Right lobe of liver (tissue), 6 donors: Measurements from ENCODE around the gene CD300C. TPM values are rescaled to one million over a fixed set of nuclear protein-coding genes. Genes with fewer than 3 reads are reported as not detected.
A peak's percentile ranks its signal among the peaks of the same experiment; 100 is the strongest.

ENCODE experiments used
- ATAC-seq, 4 donors: fragments of 200-7000 bp; cut with Tn5 transposase; one replicate each; pipeline ENCODE4 v1.9.1; 2020; ENCODE audit warnings: mild to moderate bottlenecking in 4 of 4, moderate library complexity in 4 of 4
- DNase-seq, 3 donors: peaks; one replicate each; pipeline ENCODE4 v3.0.0-alpha.2; 2020
- H3K27ac ChIP-seq, 3 donors: fragments of 200-600 bp; one replicate each; pipeline ENCODE4 v1.8.0; 2022
- H3K27me3 ChIP-seq, 2 donors: fragments of 200-600 bp; one replicate each; pipeline ENCODE4 v1.8.0; 2022
- H3K36me3 ChIP-seq, 4 donors: fragments of 200-600 bp; sonication (generic) in 1 of 4; one replicate each; pipeline versions ENCODE4 v1.5.1 to v1.8.0; 2017 to 2022; ENCODE audit warnings: control low read depth in 1 of 4
- H3K4me1 ChIP-seq, 4 donors: fragments of 200-600 bp; sonication (generic) in 1 of 4; one replicate each; pipeline versions ENCODE4 v1.5.1 to v1.8.0; 2017 to 2022; ENCODE audit warnings: control low read depth in 1 of 4
- H3K4me3 ChIP-seq, 3 donors: fragments of 200-600 bp; one replicate each; pipeline ENCODE4 v1.8.0; 2022
- H3K9me3 ChIP-seq, 4 donors: fragments of 200-600 bp; sonication (generic) in 1 of 4; one replicate each; pipeline versions ENCODE4 v1.5.1 to v1.8.0; 2017 to 2022; ENCODE audit warnings: control low read depth in 1 of 4
- POLR2A ChIP-seq: fragments of 450-650 bp; IDR thresholded peaks from one replicate; pipeline ENCODE4 v1.6.1; 2017; ENCODE audit warnings: antibody characterized with exemption, mild to moderate bottlenecking
- WGBS: methylation state at CpG from one replicate; pipeline ENCODE4 v1.1.6; 2018; ENCODE audit warnings: low coverage, low lambda C conversion rate; ENCODE audit not compliant: insufficient coverage; ENCODE audit errors: missing lambda C conversion rate; 5-methylcytosine and 5-hydroxymethylcytosine counted together
- intact Hi-C, 2 donors: fragments of 100-400 bp; cut with DNase I; formaldehyde crosslinking; loops; one replicate each; pipeline versions ENCODE4 v1.11.2 to v1.14.1; 2022
- total RNA-seq, 6 experiments: library from RNA; depleted of rRNA in 2 of 6; stranded (reverse); fragments of >200 nt in 2 of 6; fragmentation: NEBNext Ultra II Directional in 3 of 6; extraction: Animal tissue kit (Norgen Biotek cat#: 25700) in 3 of 6; gene quantifications; one replicate each; pipeline versions ENCODE4 v1.1.0 to v1.2.4, GENCODE V29; 2016 to 2023
- TF ChIP-seq, protein P1 (sequence below), 4 donors: fragments of 200-600 bp in 3 of 4; fragments of 450-650 bp in 1 of 4; IDR thresholded peaks; one replicate each; pipeline versions ENCODE4 v1.5.1 to v1.8.0; 2016 to 2022; ENCODE audit warnings: antibody characterized with exemption in 4 of 4, mild to moderate bottlenecking in 2 of 4
- donor health status: DM: no; HTN: yes; CAD: no.
- donor health status: DM: no; HTN: no; CAD: no.
- donor health status: DM: no; HTN: no; CAD: no.
- donor health status: DM: no; HTN: yes; CAD: no.
- donor health status: DM: no; HTN: yes; CAD: no.

CD300C gene
- total RNA-seq, 6 experiments from 2014 or later, result 0.22 to 2.7 (median 0.41) TPM

DNA sequence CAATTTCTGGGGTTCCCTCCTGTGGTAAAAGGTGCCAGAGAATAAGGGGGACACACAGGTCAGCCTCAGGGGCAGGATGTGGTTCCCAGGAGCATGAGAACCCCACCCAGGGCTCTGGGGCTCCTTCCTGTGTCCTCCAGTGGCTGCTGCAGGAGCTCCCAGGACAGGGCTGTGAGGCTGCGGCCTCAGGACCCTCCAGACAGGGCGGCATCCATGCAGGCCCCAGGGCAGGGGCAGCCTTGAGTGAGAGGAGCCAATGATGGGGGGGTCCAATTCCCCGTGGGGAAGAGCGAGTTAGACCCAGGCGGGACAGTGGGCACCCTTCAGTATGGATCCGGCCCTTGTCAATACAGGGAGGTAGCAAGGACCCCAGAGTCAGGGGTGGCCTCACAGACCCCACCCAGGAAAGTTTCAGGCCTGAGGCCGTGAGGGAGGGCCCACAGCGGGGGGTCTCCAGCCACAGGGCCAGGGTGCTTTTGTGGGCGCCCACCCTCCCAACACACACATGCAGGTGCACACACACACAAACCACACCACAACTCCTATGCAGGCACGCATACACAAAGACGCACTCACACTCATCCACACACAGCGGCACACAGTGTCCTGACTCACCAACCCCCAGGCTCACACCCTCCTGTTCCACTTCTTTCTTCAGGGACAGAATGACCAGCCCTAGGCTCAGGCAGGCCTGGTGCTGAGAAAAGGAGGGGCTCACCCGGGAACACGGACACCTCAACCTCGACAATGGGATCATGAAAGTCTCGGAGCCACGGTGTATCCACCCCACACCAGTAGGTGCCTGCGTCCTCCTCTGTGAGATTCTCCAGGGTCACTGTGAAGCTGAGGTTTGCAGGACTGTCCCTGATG, 1.8 kb downstream of the CD300C start:
- Histone ChIP-seq H3K4me1 (no peaks in the 10 kb centered on the region), H3K4me3 (no peak overlapping the region), H3K27me3 (no peaks in the 10 kb centered on the region), H3K9me3 (no peaks in the 10 kb centered on the region), H3K27ac (no peak overlapping the region), H3K36me3 (no peaks in the 10 kb centered on the region)
- TF ChIP-seq, protein P1, sequence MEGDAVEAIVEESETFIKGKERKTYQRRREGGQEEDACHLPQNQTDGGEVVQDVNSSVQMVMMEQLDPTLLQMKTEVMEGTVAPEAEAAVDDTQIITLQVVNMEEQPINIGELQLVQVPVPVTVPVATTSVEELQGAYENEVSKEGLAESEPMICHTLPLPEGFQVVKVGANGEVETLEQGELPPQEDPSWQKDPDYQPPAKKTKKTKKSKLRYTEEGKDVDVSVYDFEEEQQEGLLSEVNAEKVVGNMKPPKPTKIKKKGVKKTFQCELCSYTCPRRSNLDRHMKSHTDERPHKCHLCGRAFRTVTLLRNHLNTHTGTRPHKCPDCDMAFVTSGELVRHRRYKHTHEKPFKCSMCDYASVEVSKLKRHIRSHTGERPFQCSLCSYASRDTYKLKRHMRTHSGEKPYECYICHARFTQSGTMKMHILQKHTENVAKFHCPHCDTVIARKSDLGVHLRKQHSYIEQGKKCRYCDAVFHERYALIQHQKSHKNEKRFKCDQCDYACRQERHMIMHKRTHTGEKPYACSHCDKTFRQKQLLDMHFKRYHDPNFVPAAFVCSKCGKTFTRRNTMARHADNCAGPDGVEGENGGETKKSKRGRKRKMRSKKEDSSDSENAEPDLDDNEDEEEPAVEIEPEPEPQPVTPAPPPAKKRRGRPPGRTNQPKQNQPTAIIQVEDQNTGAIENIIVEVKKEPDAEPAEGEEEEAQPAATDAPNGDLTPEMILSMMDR (IDR thresholded peaks at IDR 0.05), result no peak
- no peak for TF ChIP-seq POLR2A
- WGBS, result 55% methylated on average over 3 of the region's 18 CpGs
- intact Hi-C loops, result no loop called here
- no peak for ATAC-seq
- DNase-seq, result peak in 1 of 3 donors; percentile 35

DNA sequence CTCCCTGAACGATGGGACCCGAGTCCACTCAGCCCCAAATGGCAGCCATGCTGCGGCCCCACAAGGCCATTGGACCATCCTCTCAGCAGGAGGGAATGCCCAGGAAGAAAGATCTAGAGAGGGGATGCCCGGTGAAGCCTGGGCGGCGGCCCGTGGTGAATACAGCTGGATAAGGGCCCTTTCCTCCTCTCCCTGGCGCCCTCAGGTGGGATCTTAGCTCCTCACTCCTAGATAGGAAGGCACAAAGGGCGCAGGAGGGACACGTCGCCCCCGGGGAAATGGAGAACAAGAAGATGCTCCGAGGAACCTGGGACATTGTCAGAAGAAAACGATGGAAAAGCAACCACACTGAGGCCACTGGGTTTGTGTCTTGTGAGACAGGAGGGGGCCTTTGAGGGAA, 2.5 kb downstream of the CD300C start:
- no peak overlapping the region for H3K4me3 ChIP-seq
- ATAC-seq (no peak), DNase-seq (no peak)
- intact Hi-C loops, result no loop called here
- H3K27me3 ChIP-seq, result no peaks in the 10 kb centered on the region
- H3K9me3 ChIP-seq, result no peaks in the 10 kb centered on the region
- no peaks in the 10 kb centered on the region for H3K4me1 ChIP-seq
- 50% methylated on average over 9 of the region's 14 CpGs for WGBS
- H3K27ac ChIP-seq, result no peak overlapping the region
- no peaks in the 10 kb centered on the region for H3K36me3 ChIP-seq
- TF ChIP-seq, protein P1 (IDR thresholded peaks at IDR 0.05), result no peak
- no peak for TF ChIP-seq POLR2A

DNA sequence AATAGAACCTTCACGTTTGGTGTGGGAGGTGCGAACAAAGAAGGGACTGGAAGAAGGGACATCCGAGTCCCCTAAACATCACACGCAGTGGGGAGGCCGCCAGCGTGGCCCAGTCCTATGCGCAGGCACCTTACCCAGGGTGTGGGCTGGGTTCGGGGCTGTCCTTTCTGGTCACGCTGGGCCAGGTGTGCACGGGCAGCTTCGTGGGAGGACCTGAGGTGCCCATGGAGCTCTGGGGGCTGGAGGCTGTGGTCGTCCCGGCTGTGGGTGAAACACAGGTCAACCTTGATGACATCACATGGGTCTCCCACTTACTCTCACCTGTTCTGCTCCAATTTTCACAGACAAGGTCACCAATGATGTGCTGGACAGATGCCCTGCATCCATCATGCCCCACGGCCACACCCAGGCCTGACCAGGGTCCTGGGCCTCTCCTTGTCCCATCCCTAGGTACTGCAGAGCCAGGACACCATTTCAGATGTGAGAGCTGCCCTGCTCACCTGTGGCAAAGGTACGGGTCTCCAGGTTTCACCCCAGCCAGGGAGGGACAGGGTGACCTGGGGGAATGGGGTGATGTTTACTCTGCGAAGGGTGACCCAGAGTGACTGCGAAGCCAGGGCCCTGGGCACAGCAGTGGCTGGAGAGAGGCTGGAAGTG, 3.1 kb downstream of the CD300C start:
- ATAC-seq, result no peak
- 73% methylated on average over 3 of the region's 17 CpGs for WGBS
- no peak overlapping the region for H3K4me3 ChIP-seq
- no peaks in the 10 kb centered on the region for H3K27me3 ChIP-seq
- no peaks in the 10 kb centered on the region for H3K4me1 ChIP-seq
- intact Hi-C loops, result no loop called here
- TF ChIP-seq, protein P1 (IDR thresholded peaks at IDR 0.05), result no peak
- TF ChIP-seq POLR2A, result no peak
- DNase-seq, result no peak
- no peaks in the 10 kb centered on the region for H3K36me3 ChIP-seq
- no peak overlapping the region for H3K27ac ChIP-seq
- H3K9me3 ChIP-seq, result no peaks in the 10 kb centered on the region

DNA sequence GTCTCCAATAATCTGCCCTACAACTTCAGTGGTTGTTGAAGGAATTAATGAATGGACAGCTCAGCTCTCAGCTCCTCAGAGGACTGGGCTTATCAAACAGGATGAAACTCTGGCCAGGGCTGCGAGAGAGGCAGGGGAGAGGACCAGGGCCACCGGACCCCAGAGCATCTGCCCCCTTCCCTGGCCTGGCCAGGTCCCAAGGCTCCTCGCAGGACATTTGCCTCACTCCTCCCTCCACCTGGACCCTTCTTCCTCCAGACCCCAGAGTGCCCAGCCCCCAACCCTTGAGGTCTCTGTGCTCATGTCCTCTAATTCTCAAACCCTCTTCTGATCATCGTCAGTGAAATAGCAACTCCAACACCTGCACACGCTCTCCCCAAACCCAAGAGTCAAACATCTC, 3.7 kb downstream of the CD300C start:
- intact Hi-C loops, result no loop called here
- Histone ChIP-seq H3K4me1 (no peaks in the 10 kb centered on the region), H3K36me3 (no peaks in the 10 kb centered on the region), H3K27me3 (no peaks in the 10 kb centered on the region), H3K4me3 (no peak overlapping the region), H3K27ac (no peak overlapping the region), H3K9me3 (no peaks in the 10 kb centered on the region)
- TF ChIP-seq, protein P1 (IDR thresholded peaks at IDR 0.05), result no peak
- no peak for TF ChIP-seq POLR2A
- 76% methylated on average over 5 of the region's 5 CpGs for WGBS
- no peak for ATAC-seq
- no peak for DNase-seq
